GM19351 (cell line): ENCODE data around the gene ADRA2B.
A peak's percentile ranks its signal among the peaks of the same experiment; 100 is the strongest.
"Not testable (repeated sequence)": the region's sequence is repeated elsewhere in the genome, so short reads cannot be mapped to it uniquely, and the experiment has no call there.

ENCODE experiments used
- ATAC-seq: cut with Tn5 transposase; IDR thresholded peaks from one replicate; pipeline ENCODE4 v1.9.1; 2021; ENCODE audit warnings: mild to moderate bottlenecking, moderate library complexity; ENCODE audit not compliant: unreplicated experiment

Gene ADRA2B

GRCh38 chr2:96116424-96116878 is at the start of gene ADRA2B:
ADRA2B (minus strand) TSS chr2:96116571; CDS start chr2:96116149, 422 bp downstream.
- ATAC-seq = peak; percentile 59

DNA sequence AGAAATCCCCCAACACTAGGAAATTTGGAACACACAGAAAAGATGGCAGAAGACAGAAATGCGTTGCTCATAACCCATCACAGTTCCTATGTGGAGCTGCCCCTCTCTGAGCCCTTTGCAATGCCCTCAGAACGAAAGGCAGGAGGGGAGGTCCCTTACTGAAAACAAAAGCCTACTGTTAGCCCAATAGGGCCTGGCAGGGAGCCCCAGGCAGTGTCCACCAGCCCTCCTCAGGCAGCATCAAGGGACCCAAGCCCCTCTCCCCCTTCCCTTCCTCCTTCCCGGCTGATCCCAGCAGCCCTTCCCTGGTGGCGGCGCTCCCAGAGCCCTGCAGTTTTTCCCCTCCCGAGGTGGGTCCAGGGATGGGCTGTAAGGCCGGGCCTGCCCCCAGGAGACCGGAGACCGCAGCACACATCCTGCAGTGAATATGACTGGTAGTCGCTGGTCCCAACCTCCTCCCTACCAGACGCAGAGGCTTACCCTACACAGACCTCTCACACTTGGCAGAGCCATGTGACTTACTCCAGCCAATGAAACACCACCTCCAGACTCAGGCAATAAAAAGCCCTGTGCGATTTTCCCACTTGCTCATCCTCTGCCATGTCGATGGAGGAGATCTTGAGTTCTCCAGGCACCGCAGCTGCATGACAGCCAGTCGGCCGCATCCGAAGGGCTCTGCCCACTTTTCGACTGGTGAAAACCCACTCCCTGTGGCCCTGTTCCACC is 48.3 kb upstream of the ADRA2B start:
- ATAC-seq = peak; percentile 61

DNA sequence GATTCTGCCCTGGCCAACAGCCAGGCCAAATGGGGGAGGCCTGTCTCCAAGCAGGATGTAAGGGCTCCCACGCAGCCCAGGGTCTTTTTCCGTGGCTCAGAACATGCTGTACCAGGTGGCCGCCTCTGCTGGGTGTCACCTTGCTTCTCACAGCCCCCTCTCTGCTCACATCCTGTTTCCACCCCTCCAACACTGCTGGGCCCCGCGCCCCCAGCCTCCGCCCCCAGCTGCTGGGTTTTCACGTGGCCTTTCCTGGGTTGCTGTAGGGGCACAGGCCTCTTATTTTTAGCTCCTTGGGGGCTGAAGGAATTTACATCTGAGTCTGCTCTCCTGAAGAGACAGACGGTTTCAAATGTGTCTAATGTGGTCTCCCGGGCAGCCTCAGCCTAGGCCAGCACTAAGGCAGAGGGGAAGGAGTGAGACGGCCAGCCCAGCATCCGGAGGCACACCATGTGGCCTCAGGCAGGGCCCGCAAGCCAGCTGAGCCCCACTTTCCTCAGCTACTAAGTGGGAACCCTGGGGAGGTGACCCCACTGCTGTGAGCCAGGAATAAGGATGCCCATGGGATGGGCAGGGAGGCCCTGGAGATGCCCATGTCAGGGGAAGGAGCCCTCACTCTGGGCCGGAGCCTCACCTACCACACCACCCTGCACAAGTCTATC is 47.5 kb upstream of the ADRA2B start:
- peak; percentile 69 for ATAC-seq

DNA sequence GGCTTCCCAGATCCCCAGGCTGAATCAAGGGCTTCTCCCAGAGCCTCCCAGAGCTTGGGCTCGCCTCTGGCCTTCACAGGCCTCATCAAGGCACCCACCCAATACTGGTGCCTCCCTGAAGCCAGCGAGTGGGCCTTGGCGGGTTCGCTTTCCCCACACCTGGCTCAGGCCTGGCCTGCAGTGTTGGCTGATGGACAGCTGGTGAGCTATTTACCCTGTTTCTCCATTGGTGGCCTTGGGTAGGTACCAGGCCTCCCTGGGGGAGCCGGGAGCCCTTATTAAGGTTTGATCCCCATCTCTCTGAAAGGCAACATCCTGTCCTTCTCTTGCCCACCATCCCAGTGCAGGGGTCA is 47.0 kb upstream of the ADRA2B start:
- no peak for ATAC-seq

GRCh38 chr2:96161898-96162297 is 45.5 kb upstream of the ADRA2B start:
- ATAC-seq = no peak

GRCh38 chr2:96160366-96160765 is 44.0 kb upstream of the ADRA2B start:
- ATAC-seq = not testable (repeated sequence)

- no peak for ATAC-seq
Observed at GRCh38 chr2:96159084-96159830, 42.9 kb upstream of the ADRA2B start.

GRCh38 chr2:96158554-96158940 is 42.2 kb upstream of the ADRA2B start:
- no peak for ATAC-seq

DNA sequence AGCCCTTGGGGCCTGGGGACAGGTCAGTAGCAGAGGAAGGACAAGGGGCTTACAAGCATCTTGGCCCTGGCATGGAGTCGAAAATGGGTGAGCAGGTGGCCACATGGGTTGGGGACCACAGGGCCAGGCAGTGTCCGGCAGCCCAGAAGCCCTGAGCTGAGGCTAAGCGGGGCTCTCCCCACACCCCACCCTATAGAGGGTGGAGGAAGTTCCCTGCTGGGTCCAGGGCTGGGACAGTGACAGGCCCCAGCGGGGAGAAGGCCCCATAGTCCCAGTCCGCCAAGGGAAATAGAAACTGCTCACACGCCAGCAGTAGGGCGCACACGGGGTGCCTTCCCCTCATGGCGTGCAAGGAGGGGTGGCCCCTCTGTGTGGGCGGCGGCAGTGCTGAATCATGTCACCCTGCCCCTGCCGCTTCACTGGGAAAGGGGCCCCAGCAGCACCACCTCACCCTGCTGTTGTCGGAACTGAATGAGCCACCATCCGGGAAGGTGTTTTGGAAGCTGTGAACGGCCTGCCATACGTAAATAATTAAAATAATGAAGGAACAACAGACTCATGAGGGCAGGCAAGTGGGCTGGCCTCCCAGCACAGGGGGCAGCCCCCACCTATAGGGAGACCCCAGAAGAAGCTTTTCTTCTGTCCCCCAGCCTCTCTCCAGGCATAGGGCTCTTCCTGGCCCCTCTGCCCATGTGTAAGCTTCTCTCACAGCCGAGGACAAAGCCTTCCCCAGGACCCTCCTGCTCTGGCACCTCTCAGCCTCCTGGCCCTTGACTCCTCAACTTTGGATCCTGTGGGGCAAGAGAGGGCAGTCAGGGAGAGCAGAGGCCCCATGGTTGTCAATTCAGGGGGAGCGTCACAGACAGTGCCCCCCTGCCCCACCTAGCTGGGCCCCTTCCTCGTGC is 41.5 kb upstream of the ADRA2B start:
- ATAC-seq = peak; percentile 63

GRCh38 chr2:96156926-96157648 is 40.7 kb upstream of the ADRA2B start:
- peak; percentile 23 for ATAC-seq

DNA sequence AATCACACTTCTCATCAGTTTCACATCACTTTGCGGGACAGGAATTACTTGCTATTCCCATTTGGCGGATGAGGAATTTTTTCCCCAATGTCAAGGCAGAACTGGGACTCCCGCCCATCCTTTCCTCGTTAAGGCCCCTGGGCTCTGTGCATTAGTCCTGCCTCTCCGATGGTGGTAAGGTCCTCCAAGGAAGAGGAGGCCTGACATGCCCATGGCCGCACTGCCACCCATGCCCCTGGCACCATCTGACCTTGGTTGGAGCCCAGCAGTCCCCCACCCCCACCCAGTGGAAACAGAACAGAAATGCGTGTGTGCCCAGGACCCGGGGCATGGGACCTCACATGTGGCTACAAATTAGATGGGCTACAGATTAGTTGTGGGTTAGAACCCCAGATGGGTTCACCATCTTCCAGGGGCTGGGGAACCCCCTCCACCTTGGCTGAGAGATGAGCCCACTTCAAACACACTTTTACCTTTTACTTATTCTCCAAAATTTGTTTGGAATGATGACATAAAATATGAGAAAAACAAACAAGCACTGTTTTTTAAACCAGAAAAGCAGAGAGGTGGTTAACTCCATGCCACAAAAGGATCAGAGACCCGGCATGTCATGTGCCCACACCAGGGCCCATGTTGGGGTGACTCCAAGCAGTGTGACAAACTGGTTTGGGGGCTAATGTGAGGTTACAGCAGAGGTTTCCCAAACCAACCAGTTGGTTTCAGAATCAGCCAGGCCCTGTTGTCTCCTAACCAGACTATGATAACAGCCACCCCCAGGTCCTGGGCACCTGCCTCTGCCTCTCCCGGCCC is 39.8 kb upstream of the ADRA2B start:
- no peak for ATAC-seq

DNA sequence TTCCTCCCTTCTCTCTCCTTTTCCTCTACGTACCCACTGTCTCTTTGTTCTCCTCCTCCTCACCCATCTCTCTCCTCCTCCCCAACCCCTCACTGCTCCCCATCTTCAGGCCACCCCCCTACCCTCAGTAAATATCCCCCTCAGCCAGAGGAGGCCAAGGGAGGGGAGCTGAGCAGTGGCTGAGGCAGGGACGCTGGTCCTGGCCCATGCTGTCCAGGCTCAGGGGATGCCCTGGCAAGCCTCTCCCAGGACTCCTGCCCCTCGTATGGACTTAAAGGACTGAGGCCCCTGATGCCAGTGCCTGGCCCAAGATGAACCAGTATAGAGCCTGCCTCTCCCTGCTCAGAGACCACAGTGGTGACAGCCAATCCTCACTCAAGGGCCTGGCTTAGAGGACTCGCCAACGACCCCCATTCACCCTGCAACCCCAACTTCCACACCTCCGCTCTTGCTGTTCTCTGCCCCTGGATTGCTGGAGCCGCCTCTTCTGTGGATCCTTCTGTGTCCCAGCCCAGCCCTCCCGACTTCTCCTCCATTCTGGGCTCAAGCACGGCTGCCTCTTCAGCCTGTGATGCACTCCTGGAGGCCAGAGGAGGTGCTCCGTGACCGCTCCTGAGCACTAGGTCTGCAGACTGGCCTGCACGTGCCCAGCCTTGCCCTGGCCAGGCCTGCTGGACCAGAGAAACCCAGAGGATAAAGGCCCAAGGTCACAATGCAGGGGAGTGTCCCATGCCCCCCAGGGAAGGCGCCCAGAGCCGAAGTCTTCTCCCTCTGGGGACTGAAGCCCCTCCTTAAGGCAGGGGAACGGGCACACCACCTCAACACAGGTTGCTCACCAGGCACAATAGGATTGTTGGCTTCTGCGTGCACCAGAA is 38.4 kb upstream of the ADRA2B start:
- ATAC-seq = no peak

DNA sequence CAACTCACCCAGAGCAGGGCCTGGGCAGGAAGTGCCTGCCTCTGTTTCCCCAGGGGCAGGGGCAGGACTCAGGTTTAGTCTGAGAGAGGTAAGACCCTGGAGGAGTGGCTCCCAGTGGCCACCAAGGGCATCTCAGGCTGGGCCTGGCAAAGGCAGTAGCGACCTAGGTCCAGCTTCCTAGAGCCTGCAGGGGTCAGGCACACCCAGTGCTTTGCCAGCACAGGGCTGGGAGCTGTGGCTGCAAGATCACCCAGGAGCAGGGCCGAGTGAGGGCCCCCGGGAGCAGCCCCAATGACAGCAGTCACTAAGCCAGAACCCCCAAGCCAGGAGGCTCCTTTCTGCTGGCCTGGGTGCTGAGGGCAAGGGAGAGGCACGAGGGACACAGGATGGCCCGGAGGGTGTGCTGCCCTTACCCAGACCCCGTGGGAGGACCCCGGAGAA is 37.6 kb upstream of the ADRA2B start:
- ATAC-seq = no peak

- ATAC-seq = no peak
Observed at GRCh38 chr2:96153291-96153713, 36.9 kb upstream of the ADRA2B start.

DNA sequence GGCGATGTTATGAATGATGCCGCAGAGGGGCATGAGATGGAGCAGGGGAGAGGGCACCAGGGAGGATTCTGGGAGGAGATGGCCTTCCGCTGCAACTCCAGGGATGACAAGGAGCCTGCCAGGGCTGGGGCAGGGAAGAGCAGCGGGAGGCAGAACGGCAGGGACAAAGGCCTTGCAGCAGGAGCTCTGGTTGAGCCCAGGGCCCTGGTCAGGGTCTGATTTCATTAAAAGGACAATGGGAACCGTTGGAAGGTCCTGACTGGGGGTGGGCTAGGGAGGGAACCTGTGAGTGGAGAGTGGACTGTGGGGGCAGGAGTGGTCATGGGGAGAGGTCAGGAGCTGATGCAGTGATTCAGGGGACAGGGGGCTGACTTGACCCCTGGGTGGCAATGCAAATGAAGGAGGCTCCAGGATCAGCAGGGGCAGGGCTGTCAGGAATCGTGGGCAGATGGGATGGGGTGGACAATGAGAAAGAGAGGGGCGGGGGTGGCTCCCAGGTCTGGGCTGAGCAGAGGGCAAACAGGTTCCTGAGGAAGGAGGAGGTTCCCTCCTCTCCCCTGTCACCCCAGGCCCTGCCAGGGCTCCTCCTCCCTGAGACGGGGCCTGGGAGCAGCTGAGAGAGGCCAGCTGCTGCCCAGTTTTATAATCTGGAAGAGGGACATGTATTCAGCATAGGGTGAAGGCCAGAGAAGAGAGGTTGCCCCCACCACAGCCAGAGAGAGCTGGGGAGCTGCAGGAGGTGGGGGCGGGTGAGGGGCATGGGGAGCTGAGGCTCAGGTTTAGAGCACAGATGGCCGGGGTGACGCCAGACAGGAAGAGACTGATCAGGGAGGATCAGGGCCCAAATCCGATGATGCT is 36.2 kb upstream of the ADRA2B start:
- no peak for ATAC-seq

GRCh38 chr2:96151595-96152303 is 35.4 kb upstream of the ADRA2B start:
- no peak for ATAC-seq
